Coronary artery (tissue), 2 donors: ENCODE data around the gene THUMPD1.

ENCODE experiments used
- DNase-seq: peaks from one replicate; pipeline ENCODE4 v3.0.0-alpha.2; 2017; ENCODE audit warnings: low spot score
- H3K27ac ChIP-seq, 2 donors: fragments of 200-600 bp; sonication (generic); one replicate each; pipeline ENCODE4 v1.5.1; 2016 to 2019
- H3K4me3 ChIP-seq: fragments of 200-600 bp; sonication (generic); 2 replicates; pipeline ENCODE4 v1.5.1; 2016; ENCODE audit warnings: mild to moderate bottlenecking, moderate library complexity
- CTCF ChIP-seq: fragments of 200-600 bp; sonication (generic); IDR thresholded peaks from one replicate; pipeline ENCODE4 v1.5.1; 2019; ENCODE audit warnings: antibody characterized with exemption

The THUMPD1 gene

GRCh38 chr16:20741554-20742285 lies at the start of gene THUMPD1:
TSS of gene THUMPD1 (minus strand) at chr16:20741818. CDS start at chr16:20741739, 79 bp downstream.
- no peak for TF ChIP-seq CTCF
- H3K4me3 ChIP-seq, result peak within 1 kb of the TSS; percentile 93
- peak; percentile 98 for DNase-seq
- H3K27ac ChIP-seq, result peak within 1 kb of the TSS; percentile 94 to 98

- no peak overlapping the region for H3K27ac ChIP-seq
- no peak overlapping the region for H3K4me3 ChIP-seq
- no peak for DNase-seq
- no peak for TF ChIP-seq CTCF
Observed at GRCh38 chr16:20789130-20789529, 47.5 kb upstream of the THUMPD1 start.

- no peak overlapping the region for H3K27ac ChIP-seq
- no peak overlapping the region for H3K4me3 ChIP-seq
- DNase-seq, result no peak
- no peak for TF ChIP-seq CTCF
Observed at GRCh38 chr16:20784204-20784603, 42.6 kb upstream of the THUMPD1 start.

- DNase-seq, result no peak
- no peak for TF ChIP-seq CTCF
- no peak overlapping the region for H3K27ac ChIP-seq
- H3K4me3 ChIP-seq, result no peak overlapping the region
Observed at GRCh38 chr16:20782470-20782869, 40.9 kb upstream of the THUMPD1 start.

- TF ChIP-seq CTCF, result no peak
- Histone ChIP-seq H3K27ac (no peak overlapping the region), H3K4me3 (no peak overlapping the region)
- DNase-seq, result no peak
Observed at GRCh38 chr16:20781697-20782096, 40.1 kb upstream of the THUMPD1 start.

GRCh38 chr16:20774703-20775362 lies 33.2 kb upstream of the THUMPD1 start:
- Histone ChIP-seq H3K4me3 (no peak overlapping the region), H3K27ac (no peak overlapping the region)
- no peak for DNase-seq
- TF ChIP-seq CTCF, result no peak

- no peak for DNase-seq
- H3K4me3 ChIP-seq, result no peak overlapping the region
- TF ChIP-seq CTCF, result no peak
- H3K27ac ChIP-seq, result no peak overlapping the region
Observed at GRCh38 chr16:20773679-20774078, 32.1 kb upstream of the THUMPD1 start.
